Jurkat, Clone E6-1 (cell line): ENCODE data around the gene DLGAP1.

Experiments used
- DNase-seq: peaks from one replicate; pipeline ENCODE4 v3.0.0-alpha.2; 2011; ENCODE audit warnings: low read depth, low spot score
- H3K4me3 ChIP-seq: 2 replicates; pipeline ENCODE4 v1.5.1; 2011; ENCODE audit warnings: mild to moderate bottlenecking, low read length, control low read depth, moderate library complexity

The DLGAP1 gene

GRCh38 chr18:3871687-3872086 lies 583.4 kb downstream of the DLGAP1 start:
- no peak for DNase-seq

GRCh38 chr18:3870914-3871313 lies 584.2 kb downstream of the DLGAP1 start:
- no peak for DNase-seq
- H3K4me3 ChIP-seq: no peak overlapping the region

More at GRCh38 chr18:3871687-3872086, 583.4 kb downstream of the DLGAP1 start:
- H3K4me3 ChIP-seq: no peak overlapping the region

GRCh38 chr18:3869848-3870247 lies 585.3 kb downstream of the DLGAP1 start:
- no peak overlapping the region for H3K4me3 ChIP-seq
- DNase-seq: peak; percentile 31

GRCh38 chr18:3867864-3868311 lies 587.2 kb downstream of the DLGAP1 start:
- H3K4me3 ChIP-seq: no peak overlapping the region
- DNase-seq: no peak

GRCh38 chr18:3867236-3867635 lies 587.9 kb downstream of the DLGAP1 start:
- no peak overlapping the region for H3K4me3 ChIP-seq
- no peak for DNase-seq

- H3K4me3 ChIP-seq: no peak overlapping the region
- no peak for DNase-seq
These were observed 590.3 kb downstream of the DLGAP1 start for GRCh38 chr18:3864669-3865298.

GRCh38 chr18:3863593-3863992 lies 591.5 kb downstream of the DLGAP1 start:
- DNase-seq: no peak
- no peak overlapping the region for H3K4me3 ChIP-seq

- no peak overlapping the region for H3K4me3 ChIP-seq
- no peak for DNase-seq
These were observed 592.1 kb downstream of the DLGAP1 start for GRCh38 chr18:3863006-3863405.

GRCh38 chr18:3861495-3861894 lies 593.6 kb downstream of the DLGAP1 start:
- H3K4me3 ChIP-seq: no peak overlapping the region
- DNase-seq: no peak

GRCh38 chr18:3857544-3857943 lies 597.6 kb downstream of the DLGAP1 start:
- H3K4me3 ChIP-seq: no peak overlapping the region
- no peak for DNase-seq

- DNase-seq: no peak
- H3K4me3 ChIP-seq: no peak overlapping the region
These were observed 599.1 kb downstream of the DLGAP1 start for GRCh38 chr18:3855966-3856365.

GRCh38 chr18:3852321-3852720 lies 602.8 kb downstream of the DLGAP1 start:
- DNase-seq: no peak
- H3K4me3 ChIP-seq: no peak overlapping the region

GRCh38 chr18:3851159-3851558 lies 603.9 kb downstream of the DLGAP1 start:
- no peak for DNase-seq
- no peak overlapping the region for H3K4me3 ChIP-seq

GRCh38 chr18:3848316-3848715 lies 606.8 kb downstream of the DLGAP1 start:
- no peak overlapping the region for H3K4me3 ChIP-seq
- no peak for DNase-seq

- no peak for DNase-seq
- H3K4me3 ChIP-seq: no peak overlapping the region
These were observed 609.9 kb downstream of the DLGAP1 start for GRCh38 chr18:3845161-3845560.

- no peak overlapping the region for H3K4me3 ChIP-seq
- DNase-seq: no peak
These were observed 612.3 kb downstream of the DLGAP1 start for GRCh38 chr18:3842844-3843243.

GRCh38 chr18:3840766-3841165 lies 614.3 kb downstream of the DLGAP1 start:
- no peak overlapping the region for H3K4me3 ChIP-seq
- no peak for DNase-seq

GRCh38 chr18:3839581-3839981 lies 615.5 kb downstream of the DLGAP1 start:
- no peak for DNase-seq
- H3K4me3 ChIP-seq: no peak overlapping the region

- no peak overlapping the region for H3K4me3 ChIP-seq
- no peak for DNase-seq
These were observed 618.4 kb downstream of the DLGAP1 start for GRCh38 chr18:3836483-3837335.

GRCh38 chr18:3832025-3832638 lies 623.0 kb downstream of the DLGAP1 start:
- DNase-seq: no peak
- H3K4me3 ChIP-seq: no peak overlapping the region
